GM12864 (cell line): ENCODE results near the gene NTNG2.
A peak's percentile ranks its signal among the peaks of the same experiment; 100 is the strongest.

Source experiments
- DNase-seq: peaks from one replicate; pipeline ENCODE4 v3.0.0-alpha.2; 2011; ENCODE audit warnings: low read depth
- H3K4me3 ChIP-seq: 2 replicates; pipeline ENCODE4 v1.5.1; 2011; ENCODE audit warnings: mild to moderate bottlenecking, low read depth, low read length, control low read depth
- TF ChIP-seq, protein P1 (sequence below): IDR thresholded peaks from 2 replicates; pipeline ENCODE4 v1.5.1; 2011; ENCODE audit warnings: low read depth, mild to moderate bottlenecking, moderate library complexity, low read length, control low read depth, inconsistent platforms; ENCODE audit errors: missing control alignments

The NTNG2 gene

DNA sequence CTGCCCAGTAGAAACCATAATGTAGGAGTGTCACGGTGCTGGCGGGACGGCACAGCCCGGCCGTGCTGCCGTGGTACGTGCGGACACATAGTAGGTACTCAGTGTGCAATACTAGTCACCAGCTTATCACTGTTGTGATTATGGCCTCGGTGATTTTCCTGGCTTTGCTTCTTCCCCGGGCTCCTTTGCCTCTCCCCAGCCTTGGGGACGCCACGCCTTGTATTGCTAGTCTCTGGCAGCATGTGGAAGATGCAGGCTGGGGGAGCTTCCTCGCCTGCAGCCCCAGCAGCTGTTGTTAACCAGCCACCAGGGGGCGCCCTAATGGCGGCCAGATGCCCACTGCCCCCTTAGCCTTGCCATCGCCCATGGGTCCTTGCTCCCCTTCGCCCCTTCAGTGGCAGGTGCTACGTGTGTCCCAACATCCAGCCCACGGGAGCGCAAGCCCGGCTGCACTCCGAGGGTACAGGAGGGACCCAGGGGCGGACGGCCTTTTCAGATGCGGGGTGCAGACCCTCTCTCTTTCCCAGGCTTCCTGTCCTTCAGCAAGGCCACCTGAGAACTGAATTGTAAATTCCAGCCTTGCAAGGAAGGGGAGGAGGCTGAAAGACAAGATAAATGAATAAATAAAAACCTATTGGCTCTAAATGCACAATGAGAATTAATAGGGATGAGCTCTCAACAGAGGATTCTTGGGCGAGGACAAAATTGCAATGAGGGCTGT is 8.0 kb downstream of the NTNG2 start:
- no peak for DNase-seq
- TF ChIP-seq, protein P1, sequence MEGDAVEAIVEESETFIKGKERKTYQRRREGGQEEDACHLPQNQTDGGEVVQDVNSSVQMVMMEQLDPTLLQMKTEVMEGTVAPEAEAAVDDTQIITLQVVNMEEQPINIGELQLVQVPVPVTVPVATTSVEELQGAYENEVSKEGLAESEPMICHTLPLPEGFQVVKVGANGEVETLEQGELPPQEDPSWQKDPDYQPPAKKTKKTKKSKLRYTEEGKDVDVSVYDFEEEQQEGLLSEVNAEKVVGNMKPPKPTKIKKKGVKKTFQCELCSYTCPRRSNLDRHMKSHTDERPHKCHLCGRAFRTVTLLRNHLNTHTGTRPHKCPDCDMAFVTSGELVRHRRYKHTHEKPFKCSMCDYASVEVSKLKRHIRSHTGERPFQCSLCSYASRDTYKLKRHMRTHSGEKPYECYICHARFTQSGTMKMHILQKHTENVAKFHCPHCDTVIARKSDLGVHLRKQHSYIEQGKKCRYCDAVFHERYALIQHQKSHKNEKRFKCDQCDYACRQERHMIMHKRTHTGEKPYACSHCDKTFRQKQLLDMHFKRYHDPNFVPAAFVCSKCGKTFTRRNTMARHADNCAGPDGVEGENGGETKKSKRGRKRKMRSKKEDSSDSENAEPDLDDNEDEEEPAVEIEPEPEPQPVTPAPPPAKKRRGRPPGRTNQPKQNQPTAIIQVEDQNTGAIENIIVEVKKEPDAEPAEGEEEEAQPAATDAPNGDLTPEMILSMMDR, result peak; percentile 89
- H3K4me3 ChIP-seq, result no peak overlapping the region

DNA sequence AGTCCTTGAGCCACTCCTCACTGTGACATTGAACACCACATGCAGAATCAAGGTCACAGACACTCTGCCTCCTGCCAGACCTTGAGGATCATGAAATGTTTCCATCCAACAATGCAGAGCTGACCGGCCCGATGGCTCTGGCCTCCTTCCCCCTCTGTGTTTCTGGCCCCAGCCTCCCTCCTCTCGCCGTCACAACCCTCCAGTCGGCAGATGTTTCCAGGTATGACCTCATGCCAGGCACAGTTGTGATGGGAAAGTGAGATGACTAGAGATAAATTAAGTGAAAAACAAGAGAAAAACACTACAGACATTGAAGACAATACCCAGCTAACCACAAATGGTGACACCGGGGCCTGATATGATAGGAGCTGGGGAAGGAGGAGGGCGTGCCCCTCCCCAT is 9.8 kb downstream of the NTNG2 start:
- no peak for DNase-seq
- TF ChIP-seq, protein P1, result no peak
- no peak overlapping the region for H3K4me3 ChIP-seq

DNA sequence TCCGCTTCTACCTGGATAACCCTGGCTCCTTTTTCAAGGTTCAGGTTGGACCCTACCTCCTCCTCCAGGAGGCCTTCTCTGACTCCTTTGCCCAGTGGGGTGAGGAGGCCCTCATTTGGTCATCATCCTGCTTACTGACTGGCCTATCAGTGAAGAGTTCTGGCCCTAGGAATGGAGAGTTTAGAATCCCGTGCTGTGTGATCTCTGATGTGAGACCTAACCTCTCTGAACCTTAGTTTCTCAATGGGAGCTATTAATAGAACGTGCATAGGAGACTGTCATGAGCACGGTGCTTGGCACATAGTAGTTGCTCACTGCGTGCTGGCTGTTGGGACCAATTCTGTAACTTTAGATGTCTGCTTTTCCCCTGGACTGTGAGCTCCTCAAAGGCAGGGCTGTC is 10.3 kb downstream of the NTNG2 start:
- DNase-seq, result no peak
- TF ChIP-seq, protein P1, result no peak
- no peak overlapping the region for H3K4me3 ChIP-seq

DNA sequence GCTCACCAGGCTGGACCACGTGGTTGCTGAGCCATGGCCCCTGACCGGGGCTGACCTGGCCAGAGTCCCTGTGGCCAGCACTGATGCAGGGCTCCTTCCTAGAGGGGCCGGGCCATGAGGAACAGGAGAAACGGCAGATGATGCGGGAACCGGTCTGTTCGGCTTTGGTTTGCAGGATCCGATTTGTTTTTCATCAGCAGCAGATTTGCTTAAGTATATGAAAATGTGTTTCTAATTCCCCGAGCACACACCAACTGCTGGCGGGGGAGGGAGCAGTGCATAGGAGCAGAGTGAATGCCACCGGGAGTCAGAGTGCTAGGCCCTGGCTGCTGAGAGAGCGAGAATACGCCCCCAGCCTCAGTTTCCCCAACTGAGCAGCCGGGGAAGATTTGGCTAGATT is 13.6 kb downstream of the NTNG2 start:
- DNase-seq, result no peak

DNA sequence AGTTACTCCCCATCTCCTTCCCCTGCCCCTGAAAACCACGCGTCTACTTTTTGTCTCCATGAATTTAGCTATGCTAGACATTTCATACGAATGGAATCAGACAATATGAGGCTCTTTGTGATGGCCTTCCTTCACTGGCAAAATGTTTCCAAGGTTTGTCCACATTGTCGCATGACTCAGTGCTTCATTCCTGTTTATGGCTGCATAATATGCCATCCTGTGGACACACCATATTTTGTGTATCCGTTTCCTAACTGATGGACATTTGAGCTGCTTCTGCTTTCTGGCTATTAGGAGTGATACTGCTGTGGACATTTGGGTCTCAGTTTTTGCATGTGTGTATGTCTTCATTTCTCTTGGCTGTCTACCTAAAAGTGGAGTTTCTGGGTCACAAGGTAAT is 14.5 kb downstream of the NTNG2 start:
- no peak overlapping the region for H3K4me3 ChIP-seq
- DNase-seq, result no peak
- TF ChIP-seq, protein P1, result no peak

More for the DNA sequence above, 13.6 kb downstream of the NTNG2 start:
- no peak overlapping the region for H3K4me3 ChIP-seq
- TF ChIP-seq, protein P1, result no peak

DNA sequence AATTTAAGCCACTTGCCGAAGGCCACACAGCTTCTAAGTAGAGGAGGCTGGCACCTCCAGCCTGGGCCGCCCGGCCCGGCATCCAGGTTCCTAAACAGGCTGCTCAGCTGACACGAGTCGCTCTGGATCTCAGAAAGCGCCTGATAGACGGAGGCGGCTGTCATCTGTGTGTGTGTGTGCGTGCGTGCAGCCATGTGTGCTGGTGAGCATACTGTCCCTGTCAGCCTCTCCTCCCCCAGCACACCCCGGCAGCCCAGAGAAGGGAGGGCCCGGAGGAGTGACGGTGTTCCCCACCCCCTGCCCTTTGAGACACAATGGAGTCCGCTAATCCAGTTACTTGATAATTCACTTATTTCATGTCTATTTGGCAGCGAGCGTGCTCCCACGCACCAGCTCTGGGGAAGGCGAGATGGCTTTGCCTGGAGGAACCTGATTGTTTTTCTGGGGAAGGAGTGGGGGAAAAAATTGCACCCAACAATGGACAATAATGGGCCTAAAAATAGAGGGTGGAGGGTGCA is 20.0 kb downstream of the NTNG2 start:
- TF ChIP-seq, protein P1, result no peak
- H3K4me3 ChIP-seq, result no peak overlapping the region
- no peak for DNase-seq
